K562 (cell line): Measurements from ENCODE around the gene CDT1. TPM values are rescaled to one million over a fixed set of nuclear protein-coding genes. Genes with fewer than 3 reads are reported as not detected.
A peak's percentile ranks its signal among the peaks of the same experiment; 100 is the strongest.

Experiments used
- ATF7 ChIP-seq: fragments of 450-650 bp; IDR thresholded peaks from 2 replicates; pipeline ENCODE4 v1.7.1; 2014; ENCODE audit warnings: mild to moderate bottlenecking, moderate library complexity
- BRF2 ChIP-seq: IDR thresholded peaks from 3 replicates; pipeline ENCODE4 v1.6.1; 2011; ENCODE audit warnings: borderline replicate concordance, mild to moderate bottlenecking; ENCODE audit not compliant: insufficient read length, insufficient read depth
- CBX3 ChIP-seq, 2 experiments: IDR thresholded peaks; 1 replicate in 1 of 2; 2 replicates in 1 of 2; pipeline ENCODE4 v1.6.1; 2012; ENCODE audit warnings: inconsistent platforms in 2 of 2, low read length in 2 of 2, borderline replicate concordance in 1 of 2, control low read depth in 1 of 2
- CTCFL ChIP-seq: IDR thresholded peaks from 2 replicates; pipeline ENCODE4 v1.6.1; 2011; ENCODE audit warnings: borderline replicate concordance, low read depth, mild to moderate bottlenecking, moderate library complexity, low read length; ENCODE audit not compliant: insufficient read depth, poor library complexity, severe bottlenecking
- DIDO1 ChIP-seq: fragments of 450-650 bp; IDR thresholded peaks from 2 replicates; pipeline ENCODE4 v1.6.1; 2016; ENCODE audit warnings: low read depth, missing biosample characterization, missing genetic modification characterization
- FOSL1 ChIP-seq: fragments of 200-800 bp; sonication (Bioruptor generic); conservative IDR thresholded peaks from 2 replicates; pipeline ENCODE4 v1.6.1; 2016; ENCODE audit warnings: missing genetic modification characterization, missing compliant biosample characterization
- FOXJ2 ChIP-seq: fragments of 200-800 bp; sonication (Bioruptor generic); IDR thresholded peaks from 2 replicates; pipeline ENCODE4 v1.6.1; 2016; ENCODE audit warnings: missing genetic modification characterization, missing compliant biosample characterization
- GATAD2A ChIP-seq: fragments of 450-650 bp; IDR thresholded peaks from 2 replicates; pipeline ENCODE4 v1.6.1; 2017
- HNRNPH1 ChIP-seq: fragments of 200-400 bp; formaldehyde crosslinking; optimal IDR thresholded peaks from 2 replicates; pipeline ENCODE3; 2017; ENCODE audit warnings: low read depth, mild to moderate bottlenecking, low read length, moderate library complexity
- MNT ChIP-seq, 2 experiments: fragments of 450-650 bp; conservative IDR thresholded peaks; 2 replicates each; pipeline ENCODE4 v1.6.1; 2017; ENCODE audit warnings: mild to moderate bottlenecking in 2 of 2, moderate library complexity in 2 of 2
- NELFE ChIP-seq: IDR thresholded peaks from 2 replicates; pipeline ENCODE4 v1.6.1; 2011; ENCODE audit warnings: mild to moderate bottlenecking; ENCODE audit not compliant: insufficient read depth, insufficient read length
- RBM17 ChIP-seq: fragments of 200-400 bp; formaldehyde crosslinking; IDR thresholded peaks from 2 replicates; pipeline ENCODE4 v1.6.1; 2017; ENCODE audit warnings: low read depth, mild to moderate bottlenecking, low read length, borderline replicate concordance
- RFX1 ChIP-seq: fragments of 450-650 bp; IDR thresholded peaks from 2 replicates; pipeline ENCODE4 v1.6.1; 2016; ENCODE audit warnings: mild to moderate bottlenecking, moderate library complexity
- SMAD4 ChIP-seq: fragments of 250-450 bp; sonication (Bioruptor Pico); conservative IDR thresholded peaks from 2 replicates; pipeline ENCODE4 v1.8.0; 2021; ENCODE audit warnings: inconsistent platforms, mild to moderate bottlenecking, moderate library complexity
- SPI1 ChIP-seq: IDR thresholded peaks from 2 replicates; pipeline ENCODE4 v1.6.1; 2011; ENCODE audit warnings: low read depth, low read length, control low read depth, borderline replicate concordance
- STAT5A ChIP-seq: IDR thresholded peaks from 2 replicates; pipeline ENCODE4 v1.6.1; 2012; ENCODE audit warnings: low read length, inconsistent platforms, borderline replicate concordance
- TAF7 ChIP-seq: fragments of 450-650 bp; IDR thresholded peaks from 2 replicates; pipeline ENCODE4 v1.6.1; 2016; ENCODE audit warnings: missing genetic modification characterization, missing compliant biosample characterization
- USF1 ChIP-seq: sonication (generic); formaldehyde crosslinking; IDR thresholded peaks from 2 replicates; pipeline ENCODE4 v1.9.0; 2022; ENCODE audit warnings: mild to moderate bottlenecking, missing genetic modification reagents
- ZC3H8 ChIP-seq: fragments of 450-650 bp; IDR thresholded peaks from 2 replicates; pipeline ENCODE4 v1.6.1; 2017
- ZFPM2 ChIP-seq: fragments of 250-450 bp; sonication (Bioruptor Pico); IDR thresholded peaks from 2 replicates; pipeline ENCODE4 v1.5.1; 2022; ENCODE audit warnings: mild to moderate bottlenecking
- ZNF12 ChIP-seq: sonication (generic); formaldehyde crosslinking; IDR thresholded peaks from 2 replicates; pipeline ENCODE4 v1.4.0; 2020; ENCODE audit warnings: mild to moderate bottlenecking, missing genetic modification reagents
- ZNF239 ChIP-seq: fragments of 250-450 bp; sonication (Bioruptor Pico); IDR thresholded peaks from 2 replicates; pipeline ENCODE4 v1.4.0; 2020; ENCODE audit warnings: mild to moderate bottlenecking
- ZNF431 ChIP-seq: sonication (generic); formaldehyde crosslinking; IDR thresholded peaks from 2 replicates; pipeline ENCODE4 v1.8.0; 2022; ENCODE audit warnings: mild to moderate bottlenecking, missing genetic modification reagents
- ZNF583 ChIP-seq: fragments of 250-450 bp; sonication (Bioruptor Pico); IDR thresholded peaks from 2 replicates; pipeline ENCODE4 v1.4.0; 2020
- polyA plus RNA-seq, 8 experiments: library from polyadenylated mRNA; depleted of rRNA in 4 of 8; stranded (reverse) in 5 of 8; unstranded in 3 of 8; fragments of >200 nt; fragmentation: Nextera tagmentation in 2 of 8; fragmentation: Illumina TruSeq in 1 of 8; extraction: Ambion mirVana in 2 of 8; extraction: Trizol in 1 of 8; gene quantifications; 2 replicates each; pipeline versions ENCODE4 v1.2.1 to v1.2.3, GENCODE V29; 2011 to 2014; ENCODE audit warnings: inconsistent platforms in 1 of 8, missing spikeins in 1 of 8
- total RNA-seq, 7 experiments: library from RNA; depleted of rRNA in 6 of 7; stranded (reverse); fragments of >200 nt in 6 of 7; fragmentation: Illumina TruSeq in 2 of 7; extraction: Trizol in 2 of 7; gene quantifications; 2 replicates each; pipeline versions ENCODE4 v1.2.1 to v1.2.3, GENCODE V29; 2011 to 2021; ENCODE audit warnings: low replicate concordance in 1 of 7

The CDT1 gene
- total and polyA plus RNA-seq, 9 of the 15 experiments (the other 6 are each of a cell fraction or from before 2014, with no cell fraction given), result 0.92 to 178 (median 14.2) TPM

GRCh38 chr16:88784074-88784855, 19.3 kb upstream of the CDT1 start (continued):
- TF ChIP-seq GATAD2A (peak; percentile 46; the same call in 1 of the 2 replicates), FOSL1 (tag) (peak; percentile 44), MNT (conservative IDR thresholded peaks at IDR 0.05) (peak; percentile 41 to 59; a peak in 1 of 4 replicates), RBM17 (no peak), ZC3H8 (no peak), ZFPM2 (CRISPR knock-in tag) (no peak), SMAD4 (CRISPR knock-in tag) (no peak; the same call in 1 of the 2 replicates), HNRNPH1 (no peak), ZNF12 (CRISPR knock-in tag) (0 out of 2 replicates have a peak, but pooled peaks have one; percentile 64), ZNF431 (peak; percentile 64; the same call in 1 of the 2 replicates), ZNF583 (CRISPR knock-in tag) (no peak), ATF7 (no peak), SPI1 (0 out of 2 replicates have a peak, but pooled peaks have one; percentile 35), RFX1 (no peak), TAF7 (tag) (no peak), ZNF239 (CRISPR knock-in tag) (no peak), DIDO1 (tag) (no peak), NELFE (no peak), STAT5A (no peak), CTCFL (no peak), CBX3 (IDR thresholded peaks at IDR 0.05; ENCODE audit: borderline replicate concordance in 1 of 2, low read length in 2 of 2) (no peak), USF1 (CRISPR knock-in tag) (no peak), FOXJ2 (tag) (no peak), BRF2 (no peak)
